Tongue (tissue), 2 donors: ENCODE data around the gene FUBP1. TPM values are rescaled to one million over a fixed set of nuclear protein-coding genes. Genes with fewer than 3 reads are reported as not detected.
"Not testable (repeated sequence)": the region's sequence is repeated elsewhere in the genome, so short reads cannot be mapped to it uniquely, and the experiment has no call there.

Experiments used
- DNase-seq: peaks from one replicate; pipeline ENCODE4 v3.0.0-alpha.2; 2015
- total RNA-seq: library from RNA; depleted of rRNA; stranded (reverse); fragments of >200 nt; gene quantifications from one replicate; pipeline ENCODE4 v1.2.3, GENCODE V29; 2014

FUBP1 gene
- 250 TPM for total RNA-seq

GRCh38 chr1:77978969-77979876, at the start of gene FUBP1:
TSS of gene FUBP1 (minus strand) at chr1:77979072. CDS start at chr1:77979004, 68 bp downstream.
- peak; percentile 100 for DNase-seq

GRCh38 chr1:78021134-78021533, 42.3 kb upstream of the FUBP1 start:
- DNase-seq, result not testable (repeated sequence)

- DNase-seq, result no peak
Measured at GRCh38 chr1:78019024-78019423, 40.2 kb upstream of the FUBP1 start.

GRCh38 chr1:78015148-78015547, 36.3 kb upstream of the FUBP1 start:
- no peak for DNase-seq

GRCh38 chr1:78011050-78011449, 32.2 kb upstream of the FUBP1 start:
- no peak for DNase-seq

- no peak for DNase-seq
Measured at GRCh38 chr1:78009836-78010235, 31.0 kb upstream of the FUBP1 start.

- no peak for DNase-seq
Measured at GRCh38 chr1:78009276-78009675, 30.4 kb upstream of the FUBP1 start.

- DNase-seq, result no peak
Measured at GRCh38 chr1:78007677-78008341, 28.9 kb upstream of the FUBP1 start.

- DNase-seq, result peak; percentile 15
Measured at GRCh38 chr1:78006521-78006920, 27.6 kb upstream of the FUBP1 start.

GRCh38 chr1:78005755-78006154, 26.9 kb upstream of the FUBP1 start:
- peak; percentile 96 for DNase-seq

GRCh38 chr1:78005448-78005722, 26.5 kb upstream of the FUBP1 start:
- no peak for DNase-seq

- peak; percentile 99 for DNase-seq
Measured at GRCh38 chr1:78004719-78005447, 26.0 kb upstream of the FUBP1 start, which contains the start of gene DNAJB4. TSS of gene DNAJB4 (plus strand) at chr1:78004939. CDS start at chr1:78005111, 172 bp downstream.

GRCh38 chr1:78003882-78004718, 25.2 kb upstream of the FUBP1 start:
- peak; percentile 85 for DNase-seq

- DNase-seq, result no peak
Measured at GRCh38 chr1:78003070-78003746, 24.3 kb upstream of the FUBP1 start.

- DNase-seq, result not testable (repeated sequence)
Measured at GRCh38 chr1:78000536-78000935, 21.7 kb upstream of the FUBP1 start.

GRCh38 chr1:77996734-77997133, 17.9 kb upstream of the FUBP1 start:
- no peak for DNase-seq

- no peak for DNase-seq
Measured at GRCh38 chr1:77994117-77994705, 15.3 kb upstream of the FUBP1 start.

- no peak for DNase-seq
Measured at GRCh38 chr1:77991638-77992037, 12.8 kb upstream of the FUBP1 start.

GRCh38 chr1:77990629-77991204, 11.8 kb upstream of the FUBP1 start:
- DNase-seq, result no peak

- no peak for DNase-seq
Measured at GRCh38 chr1:77989744-77990143, 10.9 kb upstream of the FUBP1 start.

- DNase-seq, result no peak
Measured at GRCh38 chr1:77987919-77988318, 9.0 kb upstream of the FUBP1 start.
